Muscle of leg (tissue), 11 donors: ENCODE results near the gene CAPN2. TPM values are rescaled to one million over a fixed set of nuclear protein-coding genes. Genes with fewer than 3 reads are reported as not detected.

Source experiments
- DNase-seq: peaks from one replicate; pipeline ENCODE4 v3.0.0; 2013
- H3K27ac ChIP-seq: one replicate; pipeline ENCODE4 v1.5.1; 2013; ENCODE audit warnings: mild to moderate bottlenecking, low read length, control low read depth
- H3K27me3 ChIP-seq: one replicate; pipeline ENCODE4 v1.6.1; 2013; ENCODE audit warnings: low read length; ENCODE audit not compliant: control insufficient read depth, insufficient read depth
- H3K36me3 ChIP-seq: one replicate; pipeline ENCODE4 v1.6.1; 2013; ENCODE audit warnings: low read length; ENCODE audit not compliant: control insufficient read depth, insufficient read depth
- H3K4me1 ChIP-seq: one replicate; pipeline ENCODE4 v1.6.1; 2013; ENCODE audit warnings: low read length; ENCODE audit not compliant: control insufficient read depth, insufficient read depth
- H3K4me3 ChIP-seq: one replicate; pipeline ENCODE4 v1.5.1; 2013; ENCODE audit warnings: low read length, control low read depth
- H3K9me3 ChIP-seq: replicated peaks from 2 replicates; pipeline ENCODE4 v1.6.1; 2013; ENCODE audit warnings: low read depth, low read length; ENCODE audit not compliant: control insufficient read depth
- WGBS: methylation state at CpG from one replicate; pipeline ENCODE4 v1.1.5; 2013; ENCODE audit warnings: missing lambda C conversion rate; ENCODE audit not compliant: insufficient coverage; 5-methylcytosine and 5-hydroxymethylcytosine counted together
- polyA plus RNA-seq, 8 donors: library from polyadenylated mRNA; unstranded; fragments of 120-200 nt; gene quantifications; one replicate each; pipeline versions ENCODE4 v1.2.1 to v1.2.3, GENCODE V29; 2013; ENCODE audit warnings: inconsistent platforms in 1 of 8, low replicate concordance in 1 of 8; ENCODE audit not compliant: insufficient read length in 8 of 8, insufficient read depth in 1 of 8
- total RNA-seq: library from RNA; stranded (reverse); fragments of 120-200 nt; gene quantifications from one replicate; pipeline ENCODE4 v1.2.4, GENCODE V29; 2013

CAPN2 gene
- total and polyA plus RNA-seq, 9 donors, result 82.6 to 130 (median 99.1) TPM

- Histone ChIP-seq H3K27me3 (no peaks in the 10 kb centered on the region), H3K27ac (peak overlapping the region; percentile 29), H3K4me3 (no peak overlapping the region), H3K9me3 (no peaks in the 10 kb centered on the region), H3K4me1 (peaks cover 44% of the 10 kb centered on the region), H3K36me3 (peaks cover 52% of the 10 kb centered on the region)
- DNase-seq, result peak; percentile 62
- 62% methylated on average over 7 of the region's 7 CpGs for WGBS
Measured at GRCh38 chr1:223716302-223716862, 4.0 kb downstream of the CAPN2 start.

GRCh38 chr1:223717123-223717522, 4.8 kb downstream of the CAPN2 start:
- Histone ChIP-seq H3K27me3 (no peaks in the 10 kb centered on the region), H3K9me3 (no peaks in the 10 kb centered on the region), H3K27ac (no peak overlapping the region), H3K36me3 (peaks cover 58% of the 10 kb centered on the region), H3K4me3 (no peak overlapping the region), H3K4me1 (peaks cover 37% of the 10 kb centered on the region)
- no peak for DNase-seq
- 86% methylated on average over 3 of the region's 5 CpGs for WGBS

- 93% methylated on average over 5 of the region's 6 CpGs for WGBS
- Histone ChIP-seq H3K4me3 (no peak overlapping the region), H3K9me3 (no peaks in the 10 kb centered on the region), H3K27me3 (no peaks in the 10 kb centered on the region), H3K4me1 (peaks cover 36% of the 10 kb centered on the region), H3K27ac (no peak overlapping the region), H3K36me3 (peaks cover 60% of the 10 kb centered on the region)
- DNase-seq, result no peak
Measured at GRCh38 chr1:223717695-223718363, 5.5 kb downstream of the CAPN2 start.

- Histone ChIP-seq H3K27ac (no peak overlapping the region), H3K4me3 (no peak overlapping the region), H3K36me3 (peaks cover 68% of the 10 kb centered on the region), H3K9me3 (no peaks in the 10 kb centered on the region), H3K4me1 (peaks cover 31% of the 10 kb centered on the region), H3K27me3 (no peaks in the 10 kb centered on the region)
- DNase-seq, result no peak
- 0% methylated on average over 1 of the region's 5 CpGs for WGBS
Measured at GRCh38 chr1:223718850-223719249, 6.5 kb downstream of the CAPN2 start.

- peaks cover 81% of the 10 kb centered on the region for H3K36me3 ChIP-seq
- 50% methylated on average over 2 of the region's 4 CpGs for WGBS
- H3K9me3 ChIP-seq, result no peaks in the 10 kb centered on the region
- H3K27ac ChIP-seq, result peak overlapping the region; percentile 7
- H3K27me3 ChIP-seq, result no peaks in the 10 kb centered on the region
- no peak overlapping the region for H3K4me3 ChIP-seq
- no peak for DNase-seq
- H3K4me1 ChIP-seq, result peaks cover 20% of the 10 kb centered on the region
Measured at GRCh38 chr1:223720971-223721591, 8.7 kb downstream of the CAPN2 start.

GRCh38 chr1:223721658-223722607, 9.6 kb downstream of the CAPN2 start:
- H3K36me3 ChIP-seq, result peaks cover 77% of the 10 kb centered on the region
- no peaks in the 10 kb centered on the region for H3K9me3 ChIP-seq
- H3K4me1 ChIP-seq, result peaks cover 20% of the 10 kb centered on the region
- no peaks in the 10 kb centered on the region for H3K27me3 ChIP-seq
- 17% methylated on average over 1 of the region's 5 CpGs for whole genome bisulfite sequencing
- no peak overlapping the region for H3K4me3 ChIP-seq
- no peak overlapping the region for H3K27ac ChIP-seq
- DNase-seq, result no peak

GRCh38 chr1:223723351-223723904, 11.1 kb downstream of the CAPN2 start:
- peaks cover 71% of the 10 kb centered on the region for H3K36me3 ChIP-seq
- no peak overlapping the region for H3K27ac ChIP-seq
- peaks cover 26% of the 10 kb centered on the region for H3K4me1 ChIP-seq
- no peaks in the 10 kb centered on the region for H3K9me3 ChIP-seq
- 81% methylated on average over 6 of the region's 6 CpGs for WGBS
- no peak for DNase-seq
- no peaks in the 10 kb centered on the region for H3K27me3 ChIP-seq
- no peak overlapping the region for H3K4me3 ChIP-seq

- no peak overlapping the region for H3K27ac ChIP-seq
- WGBS, result no CpG with 5 or more reads among the region's 4 CpGs
- H3K9me3 ChIP-seq, result no peaks in the 10 kb centered on the region
- H3K27me3 ChIP-seq, result no peaks in the 10 kb centered on the region
- H3K4me1 ChIP-seq, result peaks cover 26% of the 10 kb centered on the region
- H3K4me3 ChIP-seq, result no peak overlapping the region
- no peak for DNase-seq
- peaks cover 67% of the 10 kb centered on the region for H3K36me3 ChIP-seq
Measured at GRCh38 chr1:223724376-223724775, 12.0 kb downstream of the CAPN2 start.

GRCh38 chr1:223725578-223725977, 13.2 kb downstream of the CAPN2 start:
- Histone ChIP-seq H3K4me1 (peaks cover 27% of the 10 kb centered on the region), H3K9me3 (no peaks in the 10 kb centered on the region), H3K36me3 (peaks cover 55% of the 10 kb centered on the region), H3K4me3 (no peak overlapping the region), H3K27me3 (no peaks in the 10 kb centered on the region), H3K27ac (peak overlapping the region; percentile 88)
- WGBS, result 68% methylated on average over 8 of the region's 8 CpGs
- DNase-seq, result no peak
